NT2/D1 (cell line): ENCODE data around the gene DCLK1.

Source experiments
- YY1 ChIP-seq: IDR thresholded peaks from 2 replicates; pipeline ENCODE4 v1.6.1; 2011; ENCODE audit not compliant: insufficient read length, insufficient read depth
- ZNF274 ChIP-seq: IDR thresholded peaks from 2 replicates; pipeline ENCODE4 v1.6.1; 2011; ENCODE audit warnings: mild to moderate bottlenecking, low read depth, low read length

- TF ChIP-seq YY1 (no peak), ZNF274 (no peak)
These were observed 223.0 kb downstream of the DCLK1 start for GRCh38 chr13:35908226-35908625.
